ENCODE results near the gene PITPNC1. TPM values are rescaled to one million over a fixed set of nuclear protein-coding genes. Genes with fewer than 3 reads are reported as not detected.
A peak's percentile ranks its signal among the peaks of the same experiment; 100 is the strongest.

The PITPNC1 gene
- total and polyA plus RNA-seq, 2 donors (not counting 3 experiments of a cell fraction or from before 2014, with no cell fraction given), result 2.4 to 9.6 TPM

- POLR2A ChIA-PET, result no interaction called here
- DNase-seq (ENCODE audit: low read depth, low spot score) (no peak), FAIRE-seq (no peak)
Measured at GRCh38 chr17:67390006-67390645, 13.0 kb downstream of the PITPNC1 start.

GRCh38 chr17:67390646-67391361 lies 13.7 kb downstream of the PITPNC1 start:
- FAIRE-seq, result peak; percentile 96

More at GRCh38 chr17:67390006-67390645, 13.0 kb downstream of the PITPNC1 start:
- H3K4me1 ChIP-seq (ENCODE audit: control insufficient read depth, extremely low read depth, insufficient read depth, low read length), result peaks cover 12% of the 10 kb centered on the region
- intact Hi-C loops (cut with micrococcal nuclease), result loop anchor here (1.0 kb wide), 2 partner anchors 12 to 32 kb away; no protein-coding TSS in a partner anchor
- H3K27ac ChIP-seq (ENCODE audit: insufficient read depth, low read depth, low read length), result peak overlapping the region; percentile 1
- BruUV-seq (replicated peaks), result no TSS peak
- dilution Hi-C loops (cut with MboI; ENCODE audit: extremely low pct_ligation_motif_present, low sequenced_read_pairs), result no loop called here
- no peaks in the 10 kb centered on the region for H3K9me3 ChIP-seq (replicated peaks; ENCODE audit: control insufficient read depth, insufficient read depth, low read length)
- H3K36me3 ChIP-seq (ENCODE audit: control insufficient read depth in 2 of 2, extremely low read depth in 1 of 2, insufficient read depth in 2 of 2, low read length in 2 of 2), result no peaks in the 10 kb centered on the region
- CTCF ChIA-PET, result interaction anchor here (0.6 to 6.7 kb wide), 8 partner anchors 8 to 92 kb away, joined by 3 to 131 read pairs (median 4); no protein-coding TSS in a partner anchor
- no peaks in the 10 kb centered on the region for H4K20me1 ChIP-seq (replicated peaks; ENCODE audit: control insufficient read depth, extremely low read depth, insufficient read depth, low read length)
- TF ChIP-seq FOS (IDR thresholded peaks at IDR 0.05; ENCODE audit: borderline replicate concordance, insufficient read depth, low read length), result no peak
- no peak for TF ChIP-seq MYC (IDR thresholded peaks at IDR 0.05; ENCODE audit: low read depth, low read length)
- no peak for TF ChIP-seq POLR2A (IDR thresholded peaks at IDR 0.05; ENCODE audit: low read depth, low read length)
- TF ChIP-seq EZH2 (IDR thresholded peaks at IDR 0.05; ENCODE audit: borderline replicate concordance, low read depth, low read length, severe bottlenecking), result no peak
- peak overlapping the region; percentile 63 for H3K4me2 ChIP-seq (ENCODE audit: insufficient read depth, low read length)
- H3K27me3 ChIP-seq (ENCODE audit: control insufficient read depth in 2 of 2, insufficient read depth in 2 of 2, low read length in 2 of 2), result no peaks in the 10 kb centered on the region
- no peak overlapping the region for H3K9ac ChIP-seq (replicated peaks; ENCODE audit: extremely low read depth, insufficient read depth, low read length)
- H3K9me1 ChIP-seq (replicated peaks; ENCODE audit: control insufficient read depth, extremely low read depth, insufficient read depth, low read length), result no peaks in the 10 kb centered on the region
- no peaks in the 10 kb centered on the region for H3K79me2 ChIP-seq (ENCODE audit: control insufficient read depth, insufficient read depth, low read length)
- no peak overlapping the region for H2AFZ ChIP-seq (ENCODE audit: low read depth, low read length)
- no peak overlapping the region for H3K4me3 ChIP-seq (replicated peaks in 1 of 3; ENCODE audit: insufficient read depth in 1 of 3, low read depth in 1 of 3, low read length in 3 of 3)

More at GRCh38 chr17:67390646-67391361, 13.7 kb downstream of the PITPNC1 start:
- Histone ChIP-seq H3K9ac (replicated peaks; ENCODE audit: extremely low read depth, insufficient read depth, low read length) (peak overlapping the region; percentile 34), H3K27me3 (ENCODE audit: control insufficient read depth in 2 of 2, insufficient read depth in 2 of 2, low read length in 2 of 2) (no peaks in the 10 kb centered on the region), H3K79me2 (ENCODE audit: control insufficient read depth, insufficient read depth, low read length) (no peaks in the 10 kb centered on the region), H3K36me3 (ENCODE audit: control insufficient read depth in 2 of 2, extremely low read depth in 1 of 2, insufficient read depth in 2 of 2, low read length in 2 of 2) (no peaks in the 10 kb centered on the region), H3K9me1 (replicated peaks; ENCODE audit: control insufficient read depth, extremely low read depth, insufficient read depth, low read length) (no peaks in the 10 kb centered on the region), H2AFZ (ENCODE audit: low read depth, low read length) (no peak overlapping the region), H4K20me1 (replicated peaks; ENCODE audit: control insufficient read depth, extremely low read depth, insufficient read depth, low read length) (no peaks in the 10 kb centered on the region), H3K9me3 (replicated peaks; ENCODE audit: control insufficient read depth, insufficient read depth, low read length) (no peaks in the 10 kb centered on the region), H3K27ac (ENCODE audit: insufficient read depth, low read depth, low read length) (peak overlapping the region; percentile 59), H3K4me1 (ENCODE audit: control insufficient read depth, extremely low read depth, insufficient read depth, low read length) (peaks cover 12% of the 10 kb centered on the region), H3K4me3 (replicated peaks in 1 of 3; ENCODE audit: insufficient read depth in 1 of 3, low read depth in 1 of 3, low read length in 3 of 3) (no peak overlapping the region), H3K4me2 (ENCODE audit: insufficient read depth, low read length) (peak overlapping the region; percentile 63)
- peak; percentile 93 for DNase-seq (ENCODE audit: low read depth, low spot score)
- BruUV-seq (replicated peaks), result TSS peak; percentile 48
- dilution Hi-C loops (cut with MboI; ENCODE audit: extremely low pct_ligation_motif_present, low sequenced_read_pairs) (no loop called here), intact Hi-C loops (cut with micrococcal nuclease) (loop anchor here (1.0 kb wide), 2 partner anchors 13 to 31 kb away; no protein-coding TSS in a partner anchor)
- ChIA-PET CTCF (interaction anchor here (0.6 to 6.7 kb wide), 8 partner anchors 9 to 91 kb away, joined by 3 to 131 read pairs (median 4); no protein-coding TSS in a partner anchor), POLR2A (interaction anchor here (0.5 kb wide), 1 partner anchor 39 kb away, joined by 3 read pairs; no protein-coding TSS in a partner anchor)
- TF ChIP-seq FOS (IDR thresholded peaks at IDR 0.05; ENCODE audit: borderline replicate concordance, insufficient read depth, low read length) (peak; percentile 90), JUN (IDR thresholded peaks at IDR 0.05; ENCODE audit: borderline replicate concordance, insufficient read depth, insufficient read length, low read depth) (peak; percentile 64), POLR2AphosphoS5 (IDR thresholded peaks at IDR 0.05; ENCODE audit: insufficient read depth, low read depth, low read length) (peak; percentile 72), POLR2A (IDR thresholded peaks at IDR 0.05; ENCODE audit: low read depth, low read length) (no peak), MAX (IDR thresholded peaks at IDR 0.05; ENCODE audit: insufficient read depth, insufficient read length) (no peak), MYC (IDR thresholded peaks at IDR 0.05; ENCODE audit: low read depth, low read length) (no peak), CTCF (IDR thresholded peaks at IDR 0.05; ENCODE audit: extremely low read depth in 1 of 2, insufficient read depth in 1 of 2, low read depth in 1 of 2, low read length in 2 of 2) (no peak), GATA2 (IDR thresholded peaks at IDR 0.05; ENCODE audit: insufficient read depth, insufficient read length, low read depth, low read length) (peak; percentile 49), EZH2 (IDR thresholded peaks at IDR 0.05; ENCODE audit: borderline replicate concordance, low read depth, low read length, severe bottlenecking) (no peak)

Data from endothelial cell of umbilical vein (primary cell).